HTR-8/SVneo (cell line): ENCODE measurements around the gene FTO.

Experiments
- DNase-seq: peaks from one replicate; pipeline ENCODE4 v3.0.0; 2011; ENCODE audit warnings: low spot score, mixed read lengths; ENCODE audit not compliant: insufficient read length
- FAIRE-seq: peaks from 2 replicates; lab custom pipeline; 2011; peaks lifted over from hg19 to GRCh38; lab: Jason Lieb, UNC

Gene FTO

DNA sequence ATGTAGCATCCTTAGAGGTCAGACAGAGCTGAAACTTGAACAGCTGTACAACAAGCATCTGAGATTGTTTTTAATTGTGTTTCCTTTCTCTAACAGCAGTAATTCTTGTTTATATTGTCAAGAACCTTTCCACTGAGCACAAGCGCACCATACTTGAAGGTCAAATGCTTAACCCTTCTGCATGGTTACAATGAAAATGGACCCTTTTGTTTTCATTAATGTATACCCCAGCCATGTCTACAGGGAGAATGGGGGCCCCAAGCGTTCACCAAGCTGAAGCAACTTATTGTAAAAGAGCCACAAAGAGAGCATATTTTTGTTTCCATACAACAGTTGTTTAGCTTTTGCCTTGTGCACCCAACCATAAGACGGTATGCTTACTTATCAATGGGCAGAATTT lies 210.8 kb downstream of the FTO start:
- no peak for DNase-seq
- no peak for FAIRE-seq

GRCh38 chr16:53915452-53916160 lies 211.7 kb downstream of the FTO start:
- FAIRE-seq (no peak), DNase-seq (no peak)

DNA sequence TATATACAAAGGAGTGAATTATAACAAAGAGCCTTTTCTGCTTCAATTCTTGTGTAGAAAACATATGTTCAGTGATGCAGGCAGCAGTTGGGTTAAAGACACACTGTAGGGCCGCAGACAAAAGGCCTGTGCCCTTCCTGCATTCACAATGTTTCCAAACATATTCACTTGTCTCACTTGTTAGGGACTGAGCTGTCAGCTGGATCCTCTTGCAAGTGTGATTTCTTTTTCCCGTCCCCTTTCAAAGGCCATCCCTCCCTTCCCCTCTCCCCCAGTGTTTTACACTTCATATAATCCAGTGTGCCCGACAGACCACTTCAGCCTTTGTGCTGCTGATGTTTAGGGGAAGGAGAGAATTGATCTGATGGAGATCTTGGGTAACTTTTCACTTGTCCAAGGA lies 217.0 kb downstream of the FTO start:
- FAIRE-seq: no peak
- DNase-seq: no peak

- FAIRE-seq (no peak), DNase-seq (no peak)
These were observed 218.3 kb downstream of the FTO start for GRCh38 chr16:53922067-53922806.

DNA sequence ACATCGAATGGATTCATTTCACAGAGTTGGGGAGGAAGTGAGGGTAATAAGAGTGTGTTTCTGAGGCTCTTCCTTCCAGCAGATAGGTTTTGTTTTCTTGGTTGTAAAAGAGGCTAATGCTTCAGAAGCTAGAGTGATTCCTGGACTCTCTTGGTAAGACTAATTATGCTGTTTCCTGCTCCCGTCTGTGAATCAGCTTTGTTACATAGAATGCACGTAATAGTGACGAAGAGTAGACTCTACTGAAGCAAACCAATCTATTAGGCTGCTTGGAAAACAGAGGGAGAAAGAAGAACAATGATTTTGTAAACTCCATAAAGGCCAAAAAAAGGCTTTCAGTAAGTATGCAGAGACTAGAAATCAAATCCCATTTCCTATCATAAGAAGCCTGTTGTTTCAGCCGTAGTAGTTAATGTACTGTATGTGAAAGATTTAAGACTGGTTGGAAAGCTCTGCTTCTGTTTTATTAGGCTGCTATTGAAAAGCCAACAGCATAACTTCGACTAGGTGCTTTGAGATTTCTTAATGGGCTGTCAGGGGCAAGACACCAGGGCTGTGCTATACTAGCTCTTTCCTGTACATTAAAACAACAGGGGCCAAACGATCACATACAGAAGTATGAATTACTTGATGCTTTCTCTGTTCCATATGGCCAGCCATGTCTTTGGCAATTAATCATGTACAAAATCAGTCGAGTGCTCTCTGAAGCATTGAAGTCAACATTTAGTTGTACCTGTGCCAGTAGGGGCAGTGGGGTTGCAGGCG lies 219.0 kb downstream of the FTO start:
- DNase-seq: no peak
- no peak for FAIRE-seq

- no peak for FAIRE-seq
- no peak for DNase-seq
These were observed 220.6 kb downstream of the FTO start for GRCh38 chr16:53924331-53925106.

DNA sequence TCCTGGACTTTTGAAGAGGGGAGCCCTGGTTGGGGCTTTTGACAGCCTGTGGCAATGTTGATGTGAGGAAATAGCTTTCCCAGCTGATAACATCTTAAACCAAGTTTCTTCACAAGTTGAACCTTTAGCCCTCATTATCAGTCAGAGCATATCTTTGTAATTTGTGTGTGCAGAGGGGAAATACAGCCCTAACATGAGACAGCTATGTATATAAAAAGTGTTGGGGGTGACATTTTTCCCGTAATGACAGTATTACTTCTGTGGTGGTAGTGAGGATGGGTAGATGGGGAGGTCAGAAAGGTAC lies 221.1 kb downstream of the FTO start:
- FAIRE-seq (no peak), DNase-seq (no peak)

- no peak for FAIRE-seq
- DNase-seq: no peak
These were observed 221.6 kb downstream of the FTO start for GRCh38 chr16:53925526-53925925.

DNA sequence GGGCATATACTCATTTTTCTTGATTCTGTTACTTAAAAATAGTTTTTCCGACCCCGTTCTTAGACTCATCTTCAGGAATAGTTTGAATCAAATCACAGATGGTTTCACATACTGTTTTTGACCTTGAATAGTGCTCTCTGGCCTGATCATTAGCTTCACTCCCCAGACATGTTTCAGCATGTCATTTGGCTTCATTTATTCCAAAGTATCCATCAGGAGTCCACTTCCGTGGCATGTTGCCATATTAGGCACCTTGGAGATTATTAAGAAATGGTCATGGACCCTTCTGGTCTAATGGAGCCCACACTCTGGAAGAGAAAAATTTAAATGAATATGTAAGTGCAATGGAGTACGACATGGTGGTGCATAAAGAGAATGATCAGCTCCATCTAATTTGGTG lies 222.3 kb downstream of the FTO start:
- FAIRE-seq (no peak), DNase-seq (no peak)

GRCh38 chr16:53932975-53933374 lies 229.0 kb downstream of the FTO start:
- FAIRE-seq: no peak

GRCh38 chr16:53933407-53933806 lies 229.5 kb downstream of the FTO start:
- DNase-seq: no peak

More at GRCh38 chr16:53932975-53933374, 229.0 kb downstream of the FTO start:
- DNase-seq: no peak

GRCh38 chr16:53936052-53936451 lies 232.1 kb downstream of the FTO start:
- no peak for FAIRE-seq
- no peak for DNase-seq

More at GRCh38 chr16:53933407-53933806, 229.5 kb downstream of the FTO start:
- FAIRE-seq: no peak

DNA sequence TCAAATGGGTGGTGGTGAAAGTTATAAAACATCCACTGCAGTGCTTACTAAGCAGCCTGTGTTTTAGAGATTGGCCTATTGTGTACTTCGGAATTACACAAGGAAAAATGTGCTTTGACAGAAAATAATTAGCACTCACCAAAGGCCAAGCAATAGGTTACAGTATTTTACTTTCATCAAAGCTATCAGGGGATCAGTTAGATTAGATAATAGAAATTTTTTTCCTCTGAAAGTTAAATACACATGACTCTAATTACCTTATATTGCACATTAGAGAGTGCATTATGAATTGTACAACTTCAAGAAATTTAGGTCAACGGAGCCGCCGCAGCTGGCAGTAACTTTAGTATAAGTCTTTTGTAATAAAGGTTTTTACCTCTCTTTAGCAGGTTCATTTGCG lies 232.6 kb downstream of the FTO start:
- DNase-seq (no peak), FAIRE-seq (no peak)

DNA sequence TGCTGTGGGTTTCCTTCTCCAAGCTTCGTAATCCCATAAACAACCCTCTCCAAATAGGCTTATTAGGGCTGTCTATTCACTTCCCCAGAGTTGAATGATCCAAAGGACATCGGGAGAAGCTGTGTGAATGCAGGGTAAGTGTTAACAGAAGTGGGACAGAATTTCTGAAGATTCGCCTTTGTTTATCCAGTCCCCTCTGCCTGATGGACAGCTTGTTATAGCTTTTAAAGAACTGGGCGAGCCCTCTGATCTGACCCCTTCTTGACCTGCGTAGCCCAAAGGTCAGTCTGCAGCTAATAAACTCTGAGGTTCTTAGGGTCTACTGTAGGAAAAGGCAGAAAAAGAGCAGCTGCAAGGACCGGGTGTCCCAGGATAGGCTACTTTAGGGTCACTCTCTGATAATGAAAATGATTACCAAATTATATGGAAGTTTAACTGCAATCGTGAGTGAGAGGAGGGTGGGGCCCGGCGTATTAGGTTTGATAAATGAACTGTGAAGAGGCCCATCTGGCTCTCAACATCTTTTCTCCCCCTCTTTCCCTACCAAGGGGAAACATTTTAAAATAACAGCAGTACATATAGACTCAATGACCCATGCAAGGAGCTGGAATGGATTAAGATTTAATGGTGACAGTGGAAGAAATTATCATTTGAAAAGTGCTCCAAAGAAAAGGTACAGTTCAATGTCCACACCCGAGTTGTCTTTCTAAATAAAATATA lies 233.4 kb downstream of the FTO start:
- FAIRE-seq (no peak), DNase-seq (no peak)

- DNase-seq: no peak
- no peak for FAIRE-seq
These were observed 240.1 kb downstream of the FTO start for GRCh38 chr16:53944025-53944424.

DNA sequence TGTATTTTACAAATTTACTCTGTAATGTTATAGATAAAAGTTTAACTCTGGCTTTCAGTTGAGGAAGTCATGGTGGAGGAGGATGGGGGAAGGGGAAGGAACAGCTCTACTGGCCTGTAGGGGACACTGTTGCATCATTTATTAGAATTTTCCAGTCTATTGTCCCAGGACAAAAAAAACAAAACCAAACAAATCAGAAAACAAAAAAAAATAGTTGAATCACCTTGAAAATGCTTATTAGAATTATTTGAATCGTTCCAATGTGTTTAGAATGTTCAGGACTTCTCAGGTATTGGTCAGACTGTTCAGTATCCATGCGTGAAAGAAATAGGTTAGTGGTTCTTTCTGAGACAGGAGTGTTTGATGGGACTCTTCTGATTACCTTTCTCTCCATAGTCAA lies 242.0 kb downstream of the FTO start:
- FAIRE-seq (no peak), DNase-seq (no peak)

DNA sequence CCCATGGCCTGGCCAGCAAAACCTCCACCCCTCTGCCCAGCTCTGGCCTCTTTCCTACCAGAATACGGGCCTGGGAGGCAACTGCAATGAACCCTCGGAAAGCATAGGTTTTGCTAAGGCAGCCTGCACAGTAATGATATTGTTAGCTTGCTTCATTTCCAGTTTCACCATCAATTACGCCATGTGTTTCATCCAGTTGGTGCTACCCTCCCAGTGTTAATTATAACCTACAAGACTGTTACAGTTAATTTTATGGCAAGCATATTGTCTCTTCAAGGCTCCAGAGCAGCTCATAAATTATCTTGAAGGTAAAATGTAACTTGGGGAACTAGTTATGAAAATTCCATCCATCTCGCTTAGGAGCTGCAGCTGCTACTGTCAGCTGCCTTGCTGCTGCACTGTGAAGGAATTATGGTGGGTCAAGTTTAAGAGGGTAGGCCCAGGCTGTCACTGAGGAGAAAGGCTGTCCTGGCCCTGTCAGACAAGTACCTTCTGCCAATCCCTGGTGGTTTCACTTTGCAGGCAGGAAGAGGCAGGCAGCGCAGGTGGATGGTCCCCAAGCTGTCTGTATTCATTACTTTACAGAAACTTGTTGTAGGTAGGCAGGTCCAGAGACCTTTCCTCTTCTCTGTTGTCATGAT lies 242.9 kb downstream of the FTO start:
- FAIRE-seq (no peak), DNase-seq (no peak)

DNA sequence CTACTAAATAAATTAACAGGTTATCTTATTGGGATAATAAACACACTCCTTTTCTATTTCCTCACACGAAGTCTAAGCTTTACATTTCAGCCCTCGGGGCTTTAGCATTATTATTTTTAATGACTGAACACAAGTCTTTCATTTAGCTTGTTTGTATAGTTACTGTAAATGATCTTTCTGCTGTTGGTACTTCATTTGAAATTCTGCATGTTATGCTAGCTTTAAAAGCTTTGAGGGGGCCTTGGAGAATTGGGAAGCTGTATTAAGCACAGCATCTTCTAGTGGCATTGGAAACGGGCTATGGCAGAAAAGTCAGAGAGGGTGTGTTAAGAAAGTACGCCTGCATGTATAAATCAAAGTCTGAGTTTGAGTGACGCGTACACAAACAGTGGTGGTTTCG lies 243.7 kb downstream of the FTO start:
- DNase-seq (no peak), FAIRE-seq (no peak)

- FAIRE-seq: no peak
These were observed 244.4 kb downstream of the FTO start for GRCh38 chr16:53948326-53948725.

More at GRCh38 chr16:53948326-53948725, 244.4 kb downstream of the FTO start:
- DNase-seq: no peak
